ENCODE data around the gene SLC66A1.

DNA sequence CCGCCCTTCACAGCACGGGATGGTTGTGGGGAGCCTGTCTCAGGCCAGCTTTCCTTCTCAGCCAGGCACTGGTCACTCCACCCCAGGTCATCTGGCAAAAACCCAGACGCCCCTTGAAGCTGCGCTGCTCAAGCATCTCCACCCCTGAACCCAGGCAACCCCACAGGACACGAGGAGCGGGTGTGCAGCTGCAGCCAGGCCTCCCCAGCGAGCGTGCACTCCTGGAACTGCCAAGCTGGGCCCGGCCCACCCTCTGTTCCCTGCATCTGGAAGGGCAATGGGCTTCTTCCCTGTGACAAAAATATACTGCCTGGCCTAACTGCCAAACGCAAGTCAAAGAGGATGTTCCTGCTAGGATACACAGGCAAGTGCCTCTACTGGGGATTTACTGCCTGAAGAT, 39.7 kb downstream of the SLC66A1 start:
- no peak for TF ChIP-seq CTCF (conservative IDR thresholded peaks at IDR 0.05; ENCODE audit: low read length)
- TF ChIP-seq EZH2phosphoT487 (IDR thresholded peaks at IDR 0.05; ENCODE audit: borderline replicate concordance): no peak

Data from Loucy (cell line).